ENCODE measurements around the gene ZNF548. TPM values are rescaled to one million over a fixed set of nuclear protein-coding genes. Genes with fewer than 3 reads are reported as not detected.

The ZNF548 gene
- total and polyA plus RNA-seq, 7 donors: 3.2 to 12.1 (median 5.8) TPM

- no peaks in the 10 kb centered on the region for H3K27me3 ChIP-seq (ENCODE audit: insufficient read depth in 3 of 3, low read length in 2 of 3)
- H3K4me1 ChIP-seq: peaks cover 14% of the 10 kb centered on the region
- H3K27ac ChIP-seq: peak overlapping the region; percentile 88
- intact Hi-C loops (cut with DNase I): loop anchor here in 1 of 2 donors (2.0 kb wide), 1 partner anchor 31 kb away; the partner anchor contains the start of gene ZNF543
- peaks cover 9% of the 10 kb centered on the region for H3K9me3 ChIP-seq
- H3K36me3 ChIP-seq (ENCODE audit: insufficient read depth in 1 of 2, low read depth in 1 of 2): peaks cover 17 to 33% of the 10 kb centered on the region in 2 donors
- ATAC-seq: peak in 2 of 4 donors; percentile 11 to 23
- no peak for TF ChIP-seq CTCF (IDR thresholded peaks at IDR 0.05)
- peak overlapping the region; percentile 94 for H3K4me3 ChIP-seq
- no peak for DNase-seq
- 16 to 22% (median 18%) methylated on average over 7 of the region's 7 CpGs for WGBS, 3 donors
Observed at GRCh38 chr19:57351867-57352266, 37.8 kb upstream of the ZNF548 start.

- no peaks in the 10 kb centered on the region for H3K27me3 ChIP-seq (ENCODE audit: insufficient read depth in 3 of 3, low read length in 2 of 3)
- H3K36me3 ChIP-seq (ENCODE audit: insufficient read depth in 1 of 2, low read depth in 1 of 2): peaks cover 24 to 56% of the 10 kb centered on the region in 2 donors
- no peak overlapping the region for H3K4me3 ChIP-seq
- H3K27ac ChIP-seq: no peak overlapping the region
- ATAC-seq (no peak), DNase-seq (no peak)
- intact Hi-C loops (cut with DNase I): no loop called here
- WGBS, 3 donors: 85 to 94% (median 94%) methylated on average over 4 of the region's 4 CpGs
- no peak for TF ChIP-seq CTCF (IDR thresholded peaks at IDR 0.05)
- H3K9me3 ChIP-seq: peaks cover 18% of the 10 kb centered on the region
- peaks cover 14% of the 10 kb centered on the region for H3K4me1 ChIP-seq
Observed at GRCh38 chr19:57355916-57356315, 33.7 kb upstream of the ZNF548 start.

GRCh38 chr19:57357406-57357805 is 32.2 kb upstream of the ZNF548 start:
- DNase-seq (no peak), ATAC-seq (no peak)
- H3K9me3 ChIP-seq: peaks cover 18% of the 10 kb centered on the region
- H3K27ac ChIP-seq: no peak overlapping the region
- intact Hi-C loops (cut with DNase I): no loop called here
- 95 to 98% (median 97%) methylated on average over 5 of the region's 5 CpGs for WGBS, 3 donors
- peaks cover 7% of the 10 kb centered on the region for H3K4me1 ChIP-seq
- no peak for TF ChIP-seq CTCF (IDR thresholded peaks at IDR 0.05)
- no peaks in the 10 kb centered on the region for H3K27me3 ChIP-seq (ENCODE audit: insufficient read depth in 3 of 3, low read length in 2 of 3)
- peaks cover 24 to 56% of the 10 kb centered on the region in 2 donors for H3K36me3 ChIP-seq (ENCODE audit: insufficient read depth in 1 of 2, low read depth in 1 of 2)
- no peak overlapping the region for H3K4me3 ChIP-seq

GRCh38 chr19:57359300-57359699 is 30.4 kb upstream of the ZNF548 start:
- Histone ChIP-seq H3K9me3 (peaks cover 18% of the 10 kb centered on the region), H3K4me1 (no peaks in the 10 kb centered on the region), H3K36me3 (ENCODE audit: insufficient read depth in 1 of 2, low read depth in 1 of 2) (peaks cover 21 to 49% of the 10 kb centered on the region in 2 donors), H3K27ac (no peak overlapping the region), H3K4me3 (no peak overlapping the region), H3K27me3 (ENCODE audit: insufficient read depth in 3 of 3, low read length in 2 of 3) (no peaks in the 10 kb centered on the region)
- DNase-seq (no peak), ATAC-seq (no peak)
- intact Hi-C loops (cut with DNase I): no loop called here
- TF ChIP-seq CTCF (IDR thresholded peaks at IDR 0.05): no peak

GRCh38 chr19:57362419-57362818 is 27.2 kb upstream of the ZNF548 start:
- Histone ChIP-seq H3K9me3 (peaks cover 4% of the 10 kb centered on the region), H3K27ac (peak overlapping the region; percentile 98), H3K4me1 (no peaks in the 10 kb centered on the region), H3K4me3 (peak overlapping the region; percentile 91), H3K36me3 (ENCODE audit: insufficient read depth in 1 of 2, low read depth in 1 of 2) (peaks cover 7 to 34% of the 10 kb centered on the region in 2 donors), H3K27me3 (ENCODE audit: insufficient read depth in 3 of 3, low read length in 2 of 3) (no peaks in the 10 kb centered on the region)
- intact Hi-C loops (cut with DNase I): no loop called here
- DNase-seq (no peak), ATAC-seq (peak in 1 of 4 donors; percentile 2)
- TF ChIP-seq CTCF (IDR thresholded peaks at IDR 0.05): no peak
- WGBS, 3 donors: 65 to 72% (median 65%) methylated on average over 2 of the region's 2 CpGs
